Measurements from ENCODE around the gene PMPCA.

DNA sequence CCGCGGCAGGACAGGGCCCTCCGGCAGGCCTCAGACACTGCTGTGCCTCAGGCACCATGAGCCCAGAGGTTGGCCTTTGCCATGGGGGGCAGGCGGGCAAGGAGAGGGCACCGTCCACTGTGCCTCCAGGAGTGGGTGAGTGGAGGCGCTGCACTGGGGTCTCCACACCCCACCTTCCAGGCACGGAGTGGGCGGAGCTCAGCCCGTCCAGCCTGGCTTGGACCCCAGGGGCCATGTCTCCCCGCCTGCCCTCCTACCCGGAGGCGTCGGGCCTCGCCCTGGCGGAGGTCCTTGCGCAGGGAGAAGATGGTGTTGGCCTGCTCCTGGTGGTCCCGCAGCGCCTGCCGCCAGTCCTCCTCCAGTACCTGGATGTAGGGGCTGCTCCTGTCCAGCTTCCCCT lies 40.4 kb upstream of the PMPCA start:
- TF ChIP-seq CTCF (IDR thresholded peaks at IDR 0.05 in 2 of 3, conservative IDR thresholded peaks at IDR 0.05 in 1 of 3; ENCODE audit: borderline replicate concordance in 1 of 3, insufficient read depth in 1 of 3, low read depth in 2 of 3, low read length in 2 of 3) (no peak), YY1 (IDR thresholded peaks at IDR 0.05; ENCODE audit: extremely low read depth, insufficient replicate concordance, low read depth, low read length) (no peak), EGR1 (IDR thresholded peaks at IDR 0.05; ENCODE audit: low read depth) (no peak), EZH2 (IDR thresholded peaks at IDR 0.05) (no peak), ZNF274 (IDR thresholded peaks at IDR 0.05; ENCODE audit: low read depth, low read length) (no peak)
